MCF 10A (cell line): Measurements from ENCODE around the gene APBA2. TPM values are rescaled to one million over a fixed set of nuclear protein-coding genes. Genes with fewer than 3 reads are reported as not detected.

Experiments
- BruUV-seq: library from RNA; stranded (reverse); fragments of 400-500 nt; replicated peaks from 2 replicates; lab custom pipeline; 2021; lab: Mats Ljungman, UMichigan
- CTCF ChIA-PET: fragments of 300-600 bp; sonication (Branson Sonifier 250); formaldehyde crosslinking; extraction: SDS; loops from one replicate; lab custom pipeline; 2021; ENCODE audit warnings: antibody characterized with exemption, inconsistent platforms; lab: Yijun Ruan, JAX
- POLR2A ChIA-PET: fragments of 300-600, 350-650 bp; sonication (Branson Sonifier 250); formaldehyde crosslinking; extraction: SDS; loops from one replicate; lab custom pipeline; 2020; ENCODE audit warnings: antibody characterized with exemption, inconsistent platforms; lab: Yijun Ruan, JAX
- DNase-seq: peaks from one replicate; pipeline ENCODE4 v3.0.0-alpha.2; 2018; ENCODE audit not compliant: unreplicated experiment
- H3K27ac Mint-ChIP-seq: one replicate; pipeline ENCODE4 v1.8.0; 2022; ENCODE audit warnings: mild to moderate bottlenecking, low read depth, mixed read lengths; ENCODE audit not compliant: unreplicated experiment
- H3K27me3 Mint-ChIP-seq: one replicate; pipeline ENCODE4 v1.8.0; 2022; ENCODE audit warnings: mixed read lengths; ENCODE audit not compliant: insufficient read depth, unreplicated experiment
- H3K36me3 Mint-ChIP-seq: one replicate; pipeline ENCODE4 v1.8.0; 2022; ENCODE audit warnings: mild to moderate bottlenecking, moderate library complexity, mixed read lengths; ENCODE audit not compliant: insufficient read depth, unreplicated experiment
- H3K4me1 Mint-ChIP-seq: one replicate; pipeline ENCODE4 v1.8.0; 2022; ENCODE audit warnings: mixed read lengths; ENCODE audit not compliant: insufficient read depth, unreplicated experiment
- H3K4me3 Mint-ChIP-seq: one replicate; pipeline ENCODE4 v1.8.0; 2022; ENCODE audit warnings: mild to moderate bottlenecking, moderate library complexity, mixed read lengths; ENCODE audit not compliant: unreplicated experiment
- H3K9me3 Mint-ChIP-seq: one replicate; pipeline ENCODE4 v1.8.0; 2022; ENCODE audit warnings: mixed read lengths; ENCODE audit not compliant: unreplicated experiment
- CTCF ChIP-seq: fragments of 200-600 bp; IDR thresholded peaks from one replicate; pipeline ENCODE4 v1.8.0; 2022; ENCODE audit warnings: antibody characterized with exemption, mild to moderate bottlenecking; ENCODE audit not compliant: unreplicated experiment
- intact Hi-C: fragments of 100-400 bp; cut with micrococcal nuclease; formaldehyde crosslinking; loops from 2 replicates; pipeline ENCODE4 v1.14.1; 2022
- total RNA-seq: library from RNA; stranded (reverse); gene quantifications from 2 replicates; pipeline ENCODE4 v1.2.3, GENCODE V29; 2022

Gene APBA2
- total RNA-seq, 1 experiment from 2014 or later: not detected

GRCh38 chr15:29110176-29110575 lies 224.4 kb downstream of the APBA2 start:
- TF ChIP-seq CTCF: no peak
- no peak overlapping the region for H3K4me3 Mint-ChIP-seq
- no peak for DNase-seq
- H3K36me3 Mint-ChIP-seq: no peaks in the 10 kb centered on the region
- no TSS peak for BruUV-seq
- H3K27ac Mint-ChIP-seq: no peak overlapping the region
- no peaks in the 10 kb centered on the region for H3K9me3 Mint-ChIP-seq
- H3K27me3 Mint-ChIP-seq: peaks cover 30% of the 10 kb centered on the region
- intact Hi-C loops: no loop called here
- CTCF ChIA-PET: interaction anchor here (0.5 to 1.1 kb wide), 2 partner anchors 8 to 497 kb away, joined by 3 to 6 read pairs; no protein-coding TSS in a partner anchor
- POLR2A ChIA-PET: no interaction called here
- H3K4me1 Mint-ChIP-seq: no peaks in the 10 kb centered on the region

- no peaks in the 10 kb centered on the region for H3K4me1 Mint-ChIP-seq
- H3K27me3 Mint-ChIP-seq: peaks cover 30% of the 10 kb centered on the region
- ChIA-PET CTCF (interaction anchor here (0.5 to 1.1 kb wide), 2 partner anchors 9 to 496 kb away, joined by 3 to 6 read pairs; no protein-coding TSS in a partner anchor), POLR2A (no interaction called here)
- no peak overlapping the region for H3K27ac Mint-ChIP-seq
- no peak for TF ChIP-seq CTCF
- BruUV-seq: no TSS peak
- H3K9me3 Mint-ChIP-seq: no peaks in the 10 kb centered on the region
- H3K4me3 Mint-ChIP-seq: no peak overlapping the region
- no peak for DNase-seq
- H3K36me3 Mint-ChIP-seq: no peaks in the 10 kb centered on the region
- intact Hi-C loops: no loop called here
Observed at GRCh38 chr15:29110733-29111132, 225.0 kb downstream of the APBA2 start.

GRCh38 chr15:29111705-29112281 lies 226.0 kb downstream of the APBA2 start:
- Mint-ChIP-seq H3K9me3 (no peaks in the 10 kb centered on the region), H3K4me3 (no peak overlapping the region), H3K27me3 (peaks cover 30% of the 10 kb centered on the region), H3K36me3 (no peaks in the 10 kb centered on the region), H3K27ac (no peak overlapping the region), H3K4me1 (no peaks in the 10 kb centered on the region)
- ChIA-PET CTCF (no interaction called here), POLR2A (no interaction called here)
- DNase-seq: no peak
- BruUV-seq: no TSS peak
- intact Hi-C loops: no loop called here
- no peak for TF ChIP-seq CTCF

- H3K9me3 Mint-ChIP-seq: no peaks in the 10 kb centered on the region
- H3K27me3 Mint-ChIP-seq: peaks cover 30% of the 10 kb centered on the region
- no peaks in the 10 kb centered on the region for H3K36me3 Mint-ChIP-seq
- ChIA-PET POLR2A (interaction anchor here (0.5 kb wide), 1 partner anchor 183 kb away, joined by 3 read pairs; no protein-coding TSS in a partner anchor), CTCF (interaction anchor here (0.7 to 1.2 kb wide), 3 partner anchors 12 to 115 kb away, joined by 3 read pairs; no protein-coding TSS in a partner anchor)
- intact Hi-C loops: no loop called here
- BruUV-seq: no TSS peak
- H3K27ac Mint-ChIP-seq: no peak overlapping the region
- no peaks in the 10 kb centered on the region for H3K4me1 Mint-ChIP-seq
- DNase-seq: no peak
- no peak overlapping the region for H3K4me3 Mint-ChIP-seq
- TF ChIP-seq CTCF: no peak
Observed at GRCh38 chr15:29113336-29114220, 227.8 kb downstream of the APBA2 start.
